K562 (cell line): ENCODE data around the gene TMEM234. TPM values are rescaled to one million over a fixed set of nuclear protein-coding genes. Genes with fewer than 3 reads are reported as not detected.

ENCODE experiments used
- CBX3 ChIP-seq, 2 experiments: IDR thresholded peaks; 1 replicate in 1 of 2; 2 replicates in 1 of 2; pipeline ENCODE4 v1.6.1; 2012; ENCODE audit warnings: inconsistent platforms in 2 of 2, low read length in 2 of 2, borderline replicate concordance in 1 of 2, control low read depth in 1 of 2
- CREM ChIP-seq: IDR thresholded peaks from 2 replicates; pipeline ENCODE4 v1.6.1; 2014; ENCODE audit warnings: antibody characterized with exemption, low read depth
- ELK3 ChIP-seq: fragments of 450-650 bp; formaldehyde crosslinking; IDR thresholded peaks from 2 replicates; pipeline ENCODE4 v1.4.0; 2020; ENCODE audit warnings: mild to moderate bottlenecking
- GABPB1 ChIP-seq: sonication (generic); formaldehyde crosslinking; IDR thresholded peaks from 2 replicates; pipeline ENCODE4 v1.8.0; 2022; ENCODE audit warnings: mild to moderate bottlenecking, missing genetic modification reagents
- HMG20A ChIP-seq: fragments of 450-650 bp; formaldehyde crosslinking; conservative IDR thresholded peaks from 2 replicates; pipeline ENCODE4 v1.4.0; 2020; ENCODE audit warnings: mild to moderate bottlenecking, mixed read lengths
- MEIS2 ChIP-seq: fragments of 450-650 bp; IDR thresholded peaks from 2 replicates; pipeline ENCODE4 v1.6.1; 2014; ENCODE audit warnings: mild to moderate bottlenecking; ENCODE audit not compliant: partially characterized antibody
- NELFE ChIP-seq: IDR thresholded peaks from 2 replicates; pipeline ENCODE4 v1.6.1; 2011; ENCODE audit warnings: mild to moderate bottlenecking; ENCODE audit not compliant: insufficient read depth, insufficient read length
- NR4A1 ChIP-seq, 2 experiments: fragments of 250-450 bp in 1 of 2; fragments of 450-650 bp in 1 of 2; sonication (Bioruptor Pico) in 1 of 2; IDR thresholded peaks; 2 replicates each; pipeline versions ENCODE4 v1.4.0 to v1.6.1; 2016 to 2020; ENCODE audit warnings: mild to moderate bottlenecking in 2 of 2, missing compliant biosample characterization in 1 of 2, missing genetic modification characterization in 1 of 2, moderate library complexity in 1 of 2
- RBM34 ChIP-seq: fragments of 200-400 bp; formaldehyde crosslinking; IDR thresholded peaks from 2 replicates; pipeline ENCODE4 v1.6.1; 2018; ENCODE audit warnings: low read length, borderline replicate concordance; ENCODE audit not compliant: insufficient read depth
- SNRNP70 ChIP-seq: fragments of 200-400 bp; formaldehyde crosslinking; optimal IDR thresholded peaks from 2 replicates; pipeline ENCODE3; 2017; ENCODE audit warnings: low read depth, low read length
- SREBF2 ChIP-seq: sonication (generic); formaldehyde crosslinking; IDR thresholded peaks from 2 replicates; pipeline ENCODE4 v1.4.0; 2020; ENCODE audit warnings: mild to moderate bottlenecking, missing genetic modification reagents
- XRCC3 ChIP-seq: fragments of 450-650 bp; IDR thresholded peaks from 2 replicates; pipeline ENCODE4 v1.6.1; 2017; ENCODE audit warnings: mild to moderate bottlenecking, moderate library complexity
- ZBTB11 ChIP-seq, 3 experiments: fragments of 200-800 bp in 1 of 3; fragments of 250-450 bp in 1 of 3; fragments of 450-650 bp in 1 of 3; sonication (Bioruptor Pico) in 1 of 3; sonication (Bioruptor generic) in 1 of 3; formaldehyde crosslinking in 1 of 3; IDR thresholded peaks; 2 replicates each; pipeline versions ENCODE4 v1.6.1 to v1.8.0; 2016 to 2022; ENCODE audit warnings: mild to moderate bottlenecking in 2 of 3, missing genetic modification characterization in 2 of 3, missing compliant biosample characterization in 1 of 3, moderate library complexity in 1 of 3
- ZBTB12 ChIP-seq: fragments of 250-450 bp; sonication (Bioruptor Pico); IDR thresholded peaks from 2 replicates; pipeline ENCODE4 v1.4.0; 2020
- ZBTB7A ChIP-seq: IDR thresholded peaks from 2 replicates; pipeline ENCODE4 v1.6.1; 2011; ENCODE audit warnings: low read depth, mild to moderate bottlenecking, low read length, moderate library complexity, borderline replicate concordance; ENCODE audit not compliant: control insufficient read depth
- ZHX1 ChIP-seq: fragments of 150-350 bp; conservative IDR thresholded peaks from 2 replicates; pipeline ENCODE4 v1.6.1; 2014; ENCODE audit warnings: low read length
- ZNF140 ChIP-seq: fragments of 250-450 bp; sonication (Bioruptor Pico); IDR thresholded peaks from 2 replicates; pipeline ENCODE4 v1.8.0; 2021; ENCODE audit warnings: moderate library complexity, mild to moderate bottlenecking, inconsistent platforms
- polyA plus RNA-seq, 8 experiments: library from polyadenylated mRNA; depleted of rRNA in 4 of 8; stranded (reverse) in 5 of 8; unstranded in 3 of 8; fragments of >200 nt; fragmentation: Nextera tagmentation in 2 of 8; fragmentation: Illumina TruSeq in 1 of 8; extraction: Ambion mirVana in 2 of 8; extraction: Trizol in 1 of 8; gene quantifications; 2 replicates each; pipeline versions ENCODE4 v1.2.1 to v1.2.3, GENCODE V29; 2011 to 2014; ENCODE audit warnings: inconsistent platforms in 1 of 8, missing spikeins in 1 of 8
- total RNA-seq, 7 experiments: library from RNA; depleted of rRNA in 6 of 7; stranded (reverse); fragments of >200 nt in 6 of 7; fragmentation: Illumina TruSeq in 2 of 7; extraction: Trizol in 2 of 7; gene quantifications; 2 replicates each; pipeline versions ENCODE4 v1.2.1 to v1.2.3, GENCODE V29; 2011 to 2021; ENCODE audit warnings: low replicate concordance in 1 of 7

TMEM234 gene
- total and polyA plus RNA-seq, 9 of the 15 experiments (the other 6 are each of a cell fraction or from before 2014, with no cell fraction given): 5.0 to 12.9 (median 7.6) TPM

- TF ChIP-seq ZHX1: 0 out of 2 replicates have a peak, but pooled peaks have one; percentile 76
- TF ChIP-seq XRCC3: no peak
- no peak for TF ChIP-seq SREBF2 (CRISPR knock-in tag)
- peak; percentile 92 for TF ChIP-seq ZBTB12 (CRISPR knock-in tag)
- no peak for TF ChIP-seq ELK3 (CRISPR knock-in tag)
- peak in 1 of 2 experiments; percentile 25; a peak in 1 of 3 replicates for TF ChIP-seq CBX3 (IDR thresholded peaks at IDR 0.05; ENCODE audit: borderline replicate concordance in 1 of 2, low read length in 2 of 2)
- TF ChIP-seq CREM: peak; percentile 99
- no peak for TF ChIP-seq RBM34
- TF ChIP-seq HMG20A (CRISPR knock-in tag): no peak
- TF ChIP-seq NELFE: no peak
- TF ChIP-seq NR4A1 (CRISPR knock-in tag; IDR thresholded peaks at IDR 0.05): no peak; the same call in 1 of the 2 replicates
- TF ChIP-seq NR4A1 (tag; IDR thresholded peaks at IDR 0.05): no peak
- peak; percentile 87 for TF ChIP-seq MEIS2
- no peak for TF ChIP-seq ZBTB11 (CRISPR knock-in tag; IDR thresholded peaks at IDR 0.05)
- TF ChIP-seq ZBTB7A: peak; percentile 75; the same call in 1 of the 2 replicates
- no peak for TF ChIP-seq SNRNP70
- 0 out of 2 replicates have a peak, but pooled peaks have one; percentile 27 for TF ChIP-seq GABPB1 (CRISPR knock-in tag)
- no peak for TF ChIP-seq ZNF140 (CRISPR knock-in tag)
Observed at GRCh38 chr1:32205401-32206370, 16.5 kb downstream of the TMEM234 start, which contains the start of gene IQCC (continued).
